ENCODE measurements around the gene PTPRH. TPM values are rescaled to one million over a fixed set of nuclear protein-coding genes. Genes with fewer than 3 reads are reported as not detected.
"Not testable (repeated sequence)": the region's sequence is repeated elsewhere in the genome, so short reads cannot be mapped to it uniquely, and the experiment has no call there.

The PTPRH gene
- polyA plus RNA-seq, 1 donor = 0.27 TPM

GRCh38 chr19:55179606-55180484 lies 29.5 kb downstream of the PTPRH start, which contains the start of gene SYT5:
Gene SYT5 (minus strand): TSS chr19:55180289. CDS start chr19:55179041, 1,248 bp downstream.
- no peak for DNase-seq

- DNase-seq = peak; percentile 48
Measured at GRCh38 chr19:55178781-55179599, 30.3 kb downstream of the PTPRH start.

- no peak for DNase-seq
Measured at GRCh38 chr19:55176076-55176475, 33.2 kb downstream of the PTPRH start.

GRCh38 chr19:55175117-55175867 lies 34.0 kb downstream of the PTPRH start:
- DNase-seq = no peak

GRCh38 chr19:55174425-55175116 lies 34.7 kb downstream of the PTPRH start:
- no peak for DNase-seq

- no peak for DNase-seq
Measured at GRCh38 chr19:55173714-55174409, 35.4 kb downstream of the PTPRH start.

DNA sequence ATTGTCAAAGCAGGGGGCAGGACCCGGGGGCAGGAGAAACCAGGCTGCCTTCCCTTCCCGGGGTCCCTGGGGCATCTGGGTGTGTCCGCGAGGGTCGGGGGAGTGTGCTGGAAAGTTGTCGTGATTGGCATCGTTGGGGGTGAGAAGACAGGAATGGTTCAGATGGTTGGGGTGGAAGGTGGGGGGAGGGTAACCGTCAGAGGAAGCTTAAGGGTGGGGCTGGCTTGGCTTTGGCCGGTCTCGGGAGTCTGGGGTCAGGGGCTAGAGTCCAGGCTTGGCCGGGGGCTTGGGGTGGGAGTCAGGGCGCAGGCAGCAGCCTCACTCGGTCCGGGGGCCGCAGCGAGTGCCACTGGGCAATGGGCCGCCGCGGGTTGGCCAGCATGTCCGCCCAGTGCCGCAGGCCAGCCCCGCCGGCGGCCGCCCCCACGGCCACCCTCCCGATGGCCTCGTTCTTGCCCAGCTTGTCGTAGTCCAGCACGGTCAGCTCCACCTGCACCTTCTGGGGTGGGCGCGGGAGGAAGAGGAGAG lies 36.1 kb downstream of the PTPRH start:
- DNase-seq = no peak

DNA sequence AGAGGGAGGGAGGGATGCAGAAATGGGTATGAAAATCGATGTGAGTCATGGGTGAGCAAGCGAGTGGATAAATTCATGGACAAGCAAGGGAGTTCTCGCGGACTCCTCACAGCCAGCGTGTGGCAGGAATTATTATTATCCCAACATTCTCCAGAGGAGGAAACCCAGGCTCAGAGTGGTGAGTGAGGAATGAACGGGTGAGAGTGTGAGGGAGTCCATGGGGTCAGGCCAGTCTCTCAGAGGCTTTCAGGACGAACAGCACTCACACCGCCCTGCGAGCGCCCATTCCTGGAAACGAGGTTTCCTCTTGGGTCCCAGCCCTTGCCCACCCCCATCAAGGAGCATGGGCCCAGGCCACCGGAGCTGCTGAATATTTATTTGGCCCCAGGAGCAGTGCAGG lies 36.6 kb downstream of the PTPRH start:
- no peak for DNase-seq

DNA sequence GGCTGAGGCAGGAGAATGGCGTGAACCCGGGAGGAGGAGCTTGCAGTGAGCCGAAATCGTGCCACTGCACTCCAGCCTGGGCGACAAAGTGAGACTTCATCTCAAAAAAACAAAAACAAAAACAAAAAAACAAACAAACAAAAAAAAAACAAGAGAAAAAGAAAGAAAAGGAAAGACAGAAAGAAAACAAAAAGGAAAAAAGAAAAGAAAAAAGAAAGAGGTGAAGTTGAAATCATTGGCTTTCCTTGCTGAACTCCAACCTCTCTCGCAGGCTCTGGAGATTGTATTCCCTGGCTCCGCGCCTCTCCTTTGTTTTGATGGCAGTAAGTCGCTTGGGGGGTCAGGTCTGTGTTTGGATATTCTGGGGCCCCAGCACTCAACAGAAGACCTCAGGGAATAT lies 37.0 kb downstream of the PTPRH start:
- not testable (repeated sequence) for DNase-seq

GRCh38 chr19:55171440-55171839 lies 37.9 kb downstream of the PTPRH start:
- DNase-seq = no peak

DNA sequence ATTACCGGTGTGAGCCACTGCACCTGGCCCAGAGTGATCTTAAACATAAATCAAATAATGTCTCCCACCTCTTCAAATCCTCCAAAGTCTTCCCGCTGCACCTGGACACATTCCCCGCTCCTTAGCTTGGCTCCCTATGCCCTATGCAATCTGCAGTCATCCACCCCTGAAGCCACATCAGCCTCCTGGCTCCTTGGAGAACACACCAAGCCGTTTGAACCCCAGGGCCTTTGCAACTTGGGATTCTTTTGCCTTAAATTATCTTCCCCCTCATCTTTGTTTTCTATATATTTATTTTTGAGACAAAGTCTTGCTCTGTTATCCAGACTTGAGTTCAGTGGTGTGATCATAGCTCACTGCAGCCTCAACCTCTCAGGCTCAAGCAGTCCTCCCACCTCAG lies 40.2 kb downstream of the PTPRH start:
- no peak for DNase-seq

- DNase-seq = peak; percentile 78
Measured at GRCh38 chr19:55166530-55167268, 42.6 kb downstream of the PTPRH start, which contains the start of gene DNAAF3. Gene DNAAF3 (minus strand): TSS chr19:55166613. CDS start chr19:55166413, 200 bp downstream.

DNA sequence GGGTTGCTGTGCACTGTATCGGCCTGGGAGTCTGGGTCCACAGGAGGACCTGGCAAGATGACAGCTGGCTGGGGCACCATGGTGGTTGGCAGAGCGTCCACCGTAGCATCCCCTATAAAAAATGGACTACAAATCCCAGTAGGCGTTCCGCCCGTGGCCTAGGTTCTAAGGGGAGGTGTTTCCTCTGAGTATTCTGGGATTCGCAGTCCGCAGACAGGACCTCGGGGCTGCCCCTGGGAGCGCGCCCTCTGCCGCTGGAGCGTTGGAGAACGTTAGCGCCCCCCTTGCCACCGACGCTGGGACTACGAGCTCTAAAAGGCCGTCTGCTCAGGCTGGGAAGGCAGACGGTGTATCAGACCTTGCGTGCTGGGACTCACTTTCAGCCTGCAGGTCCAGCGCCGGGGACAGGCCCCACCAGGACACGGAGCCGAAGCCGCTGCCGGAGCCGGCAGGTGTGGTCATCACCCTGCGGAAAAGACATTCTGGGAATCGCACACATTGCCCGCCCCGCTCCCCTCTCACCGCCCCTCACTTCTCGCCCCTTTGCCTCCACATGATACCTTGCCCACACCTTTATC lies 43.3 kb downstream of the PTPRH start:
- no peak for DNase-seq

- DNase-seq = no peak
Measured at GRCh38 chr19:55161571-55162322, 47.6 kb downstream of the PTPRH start.

DNA sequence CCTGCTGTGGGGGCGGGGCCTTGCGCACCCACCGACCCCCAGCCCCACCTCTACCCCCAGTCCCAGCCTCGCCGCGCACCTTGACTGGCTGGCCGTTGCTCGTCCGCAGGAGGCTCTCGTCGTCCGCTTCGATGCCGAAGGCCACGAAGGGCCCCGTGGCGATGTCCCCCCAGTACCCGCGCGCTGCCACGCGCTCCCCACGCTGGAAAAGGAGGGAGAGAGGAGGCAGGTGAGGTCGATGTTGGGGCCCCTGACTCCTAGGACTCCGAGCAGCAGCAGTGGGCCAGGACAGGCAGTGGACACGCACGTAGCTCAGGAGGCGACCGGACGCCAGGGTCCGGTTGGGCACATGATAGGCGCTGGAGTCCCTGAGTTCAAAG lies 48.3 kb downstream of the PTPRH start:
- DNase-seq = no peak

DNA sequence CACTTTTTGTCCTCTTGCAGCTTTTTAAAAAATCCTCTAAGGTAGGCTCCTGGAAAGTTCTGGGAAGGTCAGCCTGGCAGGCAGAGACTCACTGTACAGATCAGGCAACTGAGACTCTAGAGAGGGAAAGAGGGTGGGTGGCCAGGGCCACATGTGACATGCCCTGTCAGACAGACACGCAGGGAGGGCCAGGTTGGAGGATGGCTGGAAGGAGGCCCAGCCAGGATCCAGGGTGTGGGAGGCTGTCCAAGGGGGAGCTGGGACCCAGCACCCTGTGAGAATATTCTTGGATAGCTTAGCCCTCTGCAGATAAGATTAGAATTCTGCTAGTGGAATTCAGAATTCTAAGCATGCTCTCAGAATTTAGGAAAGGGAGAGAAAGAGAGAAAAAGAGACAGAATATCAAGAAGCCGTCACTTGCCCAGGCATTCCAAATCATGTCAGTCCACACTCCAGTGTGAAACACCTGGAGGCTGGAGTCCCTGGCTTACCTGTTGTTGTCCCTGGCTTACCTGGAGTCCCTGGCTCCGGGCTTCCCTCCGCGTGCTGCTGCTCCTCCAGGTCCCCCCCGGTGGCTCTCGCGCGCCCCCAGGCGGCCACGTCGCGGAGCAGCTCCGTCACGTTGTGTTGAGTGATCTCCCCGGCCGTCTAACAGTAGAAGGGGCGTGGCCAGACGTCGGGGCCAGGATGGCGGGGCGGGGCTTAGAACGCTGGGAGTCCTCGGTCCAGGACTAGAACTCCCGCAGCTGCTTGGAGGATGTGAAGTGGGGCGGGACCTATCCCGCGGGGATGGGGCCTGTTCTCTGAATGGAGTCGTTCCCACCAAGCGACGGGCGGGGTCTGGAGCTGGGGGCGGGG lies 48.9 kb downstream of the PTPRH start:
- peak; percentile 73 for DNase-seq

DNA sequence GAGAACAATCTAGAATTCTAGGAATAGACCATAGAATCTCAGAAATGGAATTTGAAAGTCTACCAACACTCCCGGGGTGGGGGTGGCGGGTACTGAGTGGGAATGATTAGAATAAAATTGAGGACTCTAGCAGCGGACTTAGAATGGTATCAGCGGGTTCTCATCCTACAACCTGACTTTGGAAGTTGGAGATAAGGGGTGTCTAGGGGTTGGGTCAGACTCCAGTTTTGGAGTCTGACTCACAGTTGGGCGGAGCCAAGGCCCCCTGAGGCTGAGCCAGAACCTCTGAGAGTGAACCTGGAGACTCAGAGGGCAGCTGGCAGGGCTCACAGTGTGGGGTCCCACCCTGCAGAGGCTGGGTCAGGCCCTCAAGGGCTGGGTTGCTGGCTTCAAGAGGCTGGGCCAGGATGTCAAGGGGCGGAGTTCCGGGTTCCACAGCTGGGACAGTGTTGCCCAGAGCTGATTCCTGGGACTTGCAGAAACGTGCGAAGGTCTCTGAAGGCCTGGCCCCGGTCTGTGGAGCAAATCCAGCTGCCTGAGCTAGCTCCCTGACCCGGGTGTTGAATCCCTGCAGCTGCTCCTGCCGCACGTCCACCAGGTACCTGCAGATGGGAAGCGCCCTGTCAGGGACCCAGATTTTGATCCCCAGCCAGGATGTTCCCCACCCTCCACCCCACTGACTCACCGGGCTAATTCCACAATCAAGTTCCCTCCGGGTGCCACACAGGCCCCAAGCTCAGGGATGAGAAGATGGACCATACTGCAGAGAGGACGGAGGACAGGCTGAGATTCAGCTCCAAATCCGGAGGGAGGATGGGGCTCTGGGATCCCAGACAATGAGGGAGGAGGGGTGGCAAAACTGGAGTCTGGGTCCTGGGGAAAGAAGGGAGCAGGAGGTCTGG lies 50.2 kb downstream of the PTPRH start:
- DNase-seq = no peak

Measured in hindlimb muscle (tissue), 1 donor.